Adrenal gland (tissue), 5 donors: ENCODE results near the gene CLDND1.

Experiments
- CTCF ChIP-seq, 6 experiments: fragments of 450-650 bp in 4 of 6; fragments of 200-600 bp in 2 of 6; sonication (generic) in 1 of 6; IDR thresholded peaks; 1 replicate in 5 of 6; 2 replicates in 1 of 6; pipeline versions ENCODE4 v1.5.1 to v1.8.0; 2016 to 2021; ENCODE audit warnings: antibody characterized with exemption in 6 of 6, mild to moderate bottlenecking in 2 of 6, moderate library complexity in 1 of 6
- POLR2A ChIP-seq, 2 donors: fragments of 450-650 bp; IDR thresholded peaks; one replicate each; pipeline ENCODE4 v1.6.1; 2017; ENCODE audit warnings: antibody characterized with exemption in 2 of 2, mild to moderate bottlenecking in 2 of 2, moderate library complexity in 1 of 2
- donor health status: DM: no; HTN: no; CAD: no.

- no peak for TF ChIP-seq CTCF (IDR thresholded peaks at IDR 0.05)
- TF ChIP-seq POLR2A (IDR thresholded peaks at IDR 0.05): no peak
Measured at GRCh38 chr3:98518816-98519215, 3.9 kb downstream of the CLDND1 start.
